PC-9 (cell line): Measurements from ENCODE around the gene ZNHIT1. TPM values are rescaled to one million over a fixed set of nuclear protein-coding genes. Genes with fewer than 3 reads are reported as not detected.

ENCODE experiments used
- BruUV-seq: library from RNA; stranded (reverse); fragments of 400-500 nt; replicated peaks from 2 replicates; lab custom pipeline; 2021; lab: Mats Ljungman, UMichigan
- CTCF ChIA-PET: fragments of 300-600 bp; sonication (Branson Sonifier 250); formaldehyde crosslinking; loops from one replicate; lab custom pipeline; 2022; ENCODE audit warnings: antibody characterized with exemption; lab: Charles Lee
- POLR2A ChIA-PET: fragments of 300-600 bp; sonication (Branson Sonifier 250); formaldehyde crosslinking; loops from one replicate; lab custom pipeline; 2022; ENCODE audit warnings: antibody characterized with exemption; ENCODE audit not compliant: unreplicated experiment; lab: Charles Lee
- DNase-seq, 2 experiments: peaks; one replicate each; pipeline versions ENCODE4 v3.0.0 to v3.0.0-alpha.2; 2015 to 2022; ENCODE audit warnings: mixed read lengths in 1 of 2
- H2AFZ ChIP-seq: fragments of 200-600 bp; sonication (generic); 2 replicates; pipeline ENCODE4 v1.8.1; 2017; ENCODE audit warnings: antibody characterized with exemption
- H3F3A ChIP-seq: fragments of 200-600 bp; sonication (generic); 2 replicates; pipeline ENCODE4 v1.8.1; 2017; ENCODE audit warnings: antibody characterized with exemption, mild to moderate bottlenecking, low read depth; ENCODE audit not compliant: insufficient read depth
- H3K27ac ChIP-seq: fragments of 200-600 bp; sonication (generic); 2 replicates; pipeline ENCODE4 v1.6.1; 2016; ENCODE audit warnings: mixed run types
- H3K27me3 ChIP-seq: fragments of 200-600 bp; sonication (generic); 2 replicates; pipeline ENCODE4 v1.6.1; 2016; ENCODE audit warnings: low read depth, mixed run types; ENCODE audit not compliant: insufficient read depth
- H3K36me3 ChIP-seq: fragments of 200-600 bp; sonication (generic); 2 replicates; pipeline ENCODE4 v1.6.1; 2016; ENCODE audit warnings: low read depth, mixed run types
- H3K4me1 ChIP-seq: fragments of 200-600 bp; sonication (generic); replicated peaks from 2 replicates; pipeline ENCODE4 v1.6.1; 2016; ENCODE audit warnings: mixed run types; ENCODE audit not compliant: insufficient read depth
- H3K4me2 ChIP-seq: fragments of 200-600 bp; sonication (generic); 2 replicates; pipeline ENCODE4 v1.6.1; 2017; ENCODE audit warnings: mixed run types
- H3K4me3 ChIP-seq: fragments of 200-600 bp; sonication (generic); 2 replicates; pipeline ENCODE4 v1.6.1; 2016; ENCODE audit warnings: mixed run types
- H3K79me2 ChIP-seq: fragments of 200-600 bp; sonication (generic); 2 replicates; pipeline ENCODE4 v1.6.1; 2017; ENCODE audit warnings: low read depth, mixed run types
- H3K9me2 ChIP-seq: fragments of 200-600 bp; sonication (generic); 2 replicates; pipeline ENCODE4 v1.8.1; 2017; ENCODE audit warnings: mild to moderate bottlenecking; ENCODE audit not compliant: insufficient read depth
- H3K9me3 ChIP-seq: fragments of 200-600 bp; sonication (generic); 2 replicates; pipeline ENCODE4 v1.8.1; 2016; ENCODE audit warnings: low read depth; ENCODE audit not compliant: insufficient read depth
- H4K20me1 ChIP-seq: fragments of 200-600 bp; sonication (generic); 2 replicates; pipeline ENCODE4 v1.8.1; 2017; ENCODE audit not compliant: insufficient read depth
- CTCF ChIP-seq: fragments of 200-600 bp; sonication (generic); conservative IDR thresholded peaks from 2 replicates; pipeline ENCODE4 v1.6.1; 2017; ENCODE audit warnings: mixed run types, antibody characterized with exemption, mild to moderate bottlenecking, moderate library complexity
- EZH2 ChIP-seq: fragments of 200-600 bp; sonication (generic); IDR thresholded peaks from 2 replicates; pipeline ENCODE4 v1.8.0; 2017; ENCODE audit warnings: antibody characterized with exemption, low read depth
- intact Hi-C: fragments of 100-400 bp; cut with micrococcal nuclease; formaldehyde crosslinking; loops from one replicate; pipeline ENCODE4 v1.10.0; 2022; ENCODE audit not compliant: unreplicated experiment
- total RNA-seq: library from RNA; stranded (reverse); gene quantifications from 2 replicates; pipeline ENCODE4 v1.2.3, GENCODE V29; 2021

The ZNHIT1 gene
- total RNA-seq, 1 experiment from 2014 or later = 110 TPM

- ChIA-PET CTCF (interaction anchor here (0.6 to 1.0 kb wide), 3 partner anchors 89 to 1050 kb away, joined by 3 to 7 read pairs (median 5); partner anchors contain the start of gene TRIM56), POLR2A (interaction anchor here (0.6 to 0.8 kb wide), 3 partner anchors 34 to 263 kb away, joined by 4 to 7 read pairs (median 6); no protein-coding TSS in a partner anchor)
- Histone ChIP-seq H3F3A (0 out of 2 replicates have a peak, but pooled peaks cover 5% of the 10 kb centered on the region), H4K20me1 (no peaks in the 10 kb centered on the region), H3K27me3 (peaks cover 70% of the 10 kb centered on the region), H2AFZ (no peak overlapping the region), H3K36me3 (no peaks in the 10 kb centered on the region), H3K79me2 (no peaks in the 10 kb centered on the region), H3K4me1 (peaks cover 18% of the 10 kb centered on the region), H3K4me3 (no peak overlapping the region), H3K9me3 (no peaks in the 10 kb centered on the region), H3K4me2 (peak overlapping the region; percentile 76; the same call in 1 of the 2 replicates), H3K9me2 (no peaks in the 10 kb centered on the region), H3K27ac (no peak overlapping the region)
- no TSS peak for BruUV-seq
- intact Hi-C loops = no loop called here
- DNase-seq = no peak
- TF ChIP-seq CTCF (no peak), EZH2 (no peak)
These were observed 43.6 kb upstream of the ZNHIT1 start for GRCh38 chr7:101174322-101174854.

- ChIA-PET POLR2A (no interaction called here), CTCF (interaction anchor here (0.7 kb wide), 1 partner anchor 32 kb away, joined by 9 read pairs; no protein-coding TSS in a partner anchor)
- Histone ChIP-seq H3F3A (0 out of 2 replicates have a peak, but pooled peaks cover 5% of the 10 kb centered on the region), H3K4me3 (no peak overlapping the region), H4K20me1 (no peaks in the 10 kb centered on the region), H3K9me3 (no peaks in the 10 kb centered on the region), H3K4me2 (no peak overlapping the region), H3K36me3 (no peaks in the 10 kb centered on the region), H3K79me2 (no peaks in the 10 kb centered on the region), H3K27me3 (peaks cover 60% of the 10 kb centered on the region), H3K27ac (no peak overlapping the region), H3K9me2 (no peaks in the 10 kb centered on the region), H3K4me1 (peaks cover 13% of the 10 kb centered on the region; the same call in 1 of the 2 replicates), H2AFZ (no peak overlapping the region)
- no peak for DNase-seq
- TF ChIP-seq CTCF = no peak
- TF ChIP-seq EZH2 = no peak
- no TSS peak for BruUV-seq
- intact Hi-C loops = no loop called here
These were observed 42.3 kb upstream of the ZNHIT1 start for GRCh38 chr7:101175664-101176063.

- H3K27me3 ChIP-seq = peaks cover 40% of the 10 kb centered on the region
- H3K4me2 ChIP-seq = no peak overlapping the region
These were observed 40.3 kb upstream of the ZNHIT1 start for GRCh38 chr7:101177644-101178043.

More at GRCh38 chr7:101177644-101178043, 40.3 kb upstream of the ZNHIT1 start:
- Histone ChIP-seq H4K20me1 (no peaks in the 10 kb centered on the region), H3K27ac (no peak overlapping the region), H3K79me2 (no peaks in the 10 kb centered on the region), H3K9me3 (no peaks in the 10 kb centered on the region), H3K4me3 (no peak overlapping the region), H3K9me2 (no peaks in the 10 kb centered on the region), H3F3A (0 out of 2 replicates have a peak, but pooled peaks cover 5% of the 10 kb centered on the region), H3K4me1 (peaks cover 12% of the 10 kb centered on the region; the same call in 1 of the 2 replicates), H2AFZ (no peak overlapping the region), H3K36me3 (no peaks in the 10 kb centered on the region)
- ChIA-PET CTCF (no interaction called here), POLR2A (no interaction called here)
- intact Hi-C loops = no loop called here
- no peak for DNase-seq
- TF ChIP-seq CTCF (no peak), EZH2 (no peak)
- no TSS peak for BruUV-seq
